Endodermal cell (in vitro differentiated cells): ENCODE measurements around the gene AGBL1. TPM values are rescaled to one million over a fixed set of nuclear protein-coding genes. Genes with fewer than 3 reads are reported as not detected.

Experiments used
- DNase-seq: peaks from one replicate; pipeline ENCODE4 v3.0.0-alpha.2; 2017
- H3K27ac ChIP-seq: 2 replicates; pipeline ENCODE4 v1.5.1; 2013; ENCODE audit warnings: mild to moderate bottlenecking, low read depth, low read length, moderate library complexity
- H3K27me3 ChIP-seq: 2 replicates; pipeline ENCODE4 v1.6.1; 2013; ENCODE audit warnings: mild to moderate bottlenecking, low read length, moderate library complexity; ENCODE audit not compliant: insufficient read depth, control insufficient read depth, poor library complexity, severe bottlenecking
- H3K36me3 ChIP-seq: 2 replicates; pipeline ENCODE4 v1.7.0; 2013; ENCODE audit warnings: mild to moderate bottlenecking, low read length, moderate library complexity; ENCODE audit not compliant: control insufficient read depth, insufficient read depth
- H3K4me1 ChIP-seq: one replicate; pipeline ENCODE4 v1.7.0; 2013; ENCODE audit warnings: low read length; ENCODE audit not compliant: control insufficient read depth, insufficient read depth
- H3K4me3 ChIP-seq: 2 replicates; pipeline ENCODE4 v1.5.1; 2013; ENCODE audit warnings: mild to moderate bottlenecking, low read length, moderate library complexity
- H3K9ac ChIP-seq: 2 replicates; pipeline ENCODE4 v1.6.1; 2013; ENCODE audit warnings: mild to moderate bottlenecking, low read length, moderate library complexity; ENCODE audit not compliant: poor library complexity, severe bottlenecking; ENCODE audit errors: extremely low read depth
- H3K9me3 ChIP-seq: 2 replicates; pipeline ENCODE4 v1.6.1; 2013; ENCODE audit warnings: mild to moderate bottlenecking, low read length, moderate library complexity; ENCODE audit not compliant: control insufficient read depth
- H3K27ac Mint-ChIP-seq: 2 replicates; pipeline ENCODE4 v1.8.0; 2020; ENCODE audit warnings: mixed read lengths
- H3K27me3 Mint-ChIP-seq: 2 replicates; pipeline ENCODE4 v1.8.0; 2021; ENCODE audit warnings: mild to moderate bottlenecking, mixed read lengths; ENCODE audit not compliant: insufficient read depth
- H3K36me3 Mint-ChIP-seq: 2 replicates; pipeline ENCODE4 v1.8.0; 2020; ENCODE audit warnings: low read depth, mixed read lengths
- H3K4me1 Mint-ChIP-seq: 2 replicates; pipeline ENCODE4 v1.8.0; 2020; ENCODE audit warnings: mixed read lengths
- H3K4me3 Mint-ChIP-seq: 2 replicates; pipeline ENCODE4 v1.8.0; 2020; ENCODE audit warnings: mild to moderate bottlenecking, moderate library complexity, mixed read lengths
- H3K9me3 Mint-ChIP-seq: 2 replicates; pipeline ENCODE4 v1.8.0; 2020; ENCODE audit warnings: mild to moderate bottlenecking, mixed read lengths
- CTCF ChIP-seq: fragments of 200-600 bp; sonication (generic); conservative IDR thresholded peaks from 2 replicates; pipeline ENCODE4 v1.5.0; 2021; ENCODE audit warnings: antibody characterized with exemption, mild to moderate bottlenecking
- WGBS, 2 experiments: methylation state at CpG; one replicate each; pipeline versions ENCODE4 v1.1.5 to v1.1.7; 2013; ENCODE audit warnings: missing lambda C conversion rate in 2 of 2, mixed read lengths in 1 of 2; ENCODE audit not compliant: insufficient coverage in 1 of 2, insufficient read length in 1 of 2; 5-methylcytosine and 5-hydroxymethylcytosine counted together
- total RNA-seq, 2 donors: library from RNA; stranded (reverse); fragmentation: NEBNext Ultra II Directional in 1 of 2; extraction: Animal tissue kit (Norgen Biotek cat#: 25700) in 1 of 2; gene quantifications; 2 replicates in 1 of 2; 3 replicates in 1 of 2; pipeline ENCODE4 v1.2.1, GENCODE V29; 2021

Gene AGBL1
- total RNA-seq, 2 donors from 2014 or later, result 0.07 to 0.11 TPM

- WGBS, 2 experiments, result 96 to 100% methylated on average over 4 to 6 of the region's 6 CpGs
- no peak for DNase-seq
- H3K4me1 ChIP-seq, result no peaks in the 10 kb centered on the region
- Mint-ChIP-seq H3K36me3 (no peaks in the 10 kb centered on the region), H3K9me3 (no peaks in the 10 kb centered on the region), H3K4me1 (peaks cover 2% of the 10 kb centered on the region), H3K27ac (no peak overlapping the region), H3K4me3 (no peak overlapping the region), H3K27me3 (peaks cover 15% of the 10 kb centered on the region)
- no peak for TF ChIP-seq CTCF
- peaks cover 7% of the 10 kb centered on the region for H3K27me3 ChIP-seq
- no peak overlapping the region for H3K27ac ChIP-seq
- no peaks in the 10 kb centered on the region for H3K9me3 ChIP-seq
- H3K9ac ChIP-seq, result no peak overlapping the region
- H3K36me3 ChIP-seq, result no peaks in the 10 kb centered on the region
- no peak overlapping the region for H3K4me3 ChIP-seq
Observed at GRCh38 chr15:86266896-86267484, 187.3 kb downstream of the AGBL1 start.

- Mint-ChIP-seq H3K4me1 (no peaks in the 10 kb centered on the region), H3K9me3 (no peaks in the 10 kb centered on the region)
- WGBS, 2 experiments, result 90 to 93% methylated on average over 2 to 4 of the region's 4 CpGs
Observed at GRCh38 chr15:86267892-86268291, 188.2 kb downstream of the AGBL1 start.

GRCh38 chr15:86268558-86268957 lies 188.9 kb downstream of the AGBL1 start:
- no peak for DNase-seq
- H3K4me3 Mint-ChIP-seq, result no peak overlapping the region
- H3K4me1 Mint-ChIP-seq, result no peaks in the 10 kb centered on the region
- TF ChIP-seq CTCF, result no peak
- no peaks in the 10 kb centered on the region for H3K36me3 Mint-ChIP-seq
- Histone ChIP-seq H3K9ac (no peak overlapping the region), H3K9me3 (no peaks in the 10 kb centered on the region), H3K27ac (no peak overlapping the region), H3K36me3 (no peaks in the 10 kb centered on the region), H3K4me1 (no peaks in the 10 kb centered on the region), H3K27me3 (peaks cover 7% of the 10 kb centered on the region), H3K4me3 (no peak overlapping the region)
- no peak overlapping the region for H3K27ac Mint-ChIP-seq
- WGBS, 2 experiments, result no CpG with 5 or more reads among the region's 1 CpG
- H3K27me3 Mint-ChIP-seq, result peaks cover 15% of the 10 kb centered on the region
- no peaks in the 10 kb centered on the region for H3K9me3 Mint-ChIP-seq

More at GRCh38 chr15:86267892-86268291, 188.2 kb downstream of the AGBL1 start:
- DNase-seq, result no peak
- Histone ChIP-seq H3K27ac (no peak overlapping the region), H3K27me3 (peaks cover 7% of the 10 kb centered on the region), H3K4me3 (no peak overlapping the region), H3K4me1 (no peaks in the 10 kb centered on the region), H3K9me3 (no peaks in the 10 kb centered on the region), H3K36me3 (no peaks in the 10 kb centered on the region), H3K9ac (no peak overlapping the region)
- H3K36me3 Mint-ChIP-seq, result no peaks in the 10 kb centered on the region
- TF ChIP-seq CTCF, result no peak
- no peak overlapping the region for H3K4me3 Mint-ChIP-seq
- peaks cover 15% of the 10 kb centered on the region for H3K27me3 Mint-ChIP-seq
- H3K27ac Mint-ChIP-seq, result no peak overlapping the region
